GM06990 (cell line): ENCODE results near the gene MAD1L1.

ENCODE experiments used
- DNase-seq: peaks from one replicate; pipeline ENCODE4 v3.0.0-alpha.2; 2011; ENCODE audit not compliant: insufficient read length; ENCODE audit errors: extremely low read depth
- H3K27me3 ChIP-seq: replicated peaks from 2 replicates; pipeline ENCODE4 v1.6.0; 2011; ENCODE audit warnings: low read length; ENCODE audit not compliant: control insufficient read depth, insufficient read depth
- H3K36me3 ChIP-seq: 2 replicates; pipeline ENCODE4 v1.5.1; 2011; ENCODE audit warnings: low read length; ENCODE audit not compliant: control insufficient read depth, insufficient read depth
- H3K4me3 ChIP-seq: replicated peaks from 2 replicates; pipeline ENCODE4 v1.5.1; 2011; ENCODE audit warnings: low read depth, mild to moderate bottlenecking, control low read depth, low read length
- TF ChIP-seq, protein P1 (sequence below): IDR thresholded peaks from 2 replicates; pipeline ENCODE4 v1.5.1; 2011; ENCODE audit warnings: low read length, control low read depth, mild to moderate bottlenecking, inconsistent platforms; ENCODE audit not compliant: insufficient read depth, poor library complexity, severe bottlenecking

The MAD1L1 gene

DNA sequence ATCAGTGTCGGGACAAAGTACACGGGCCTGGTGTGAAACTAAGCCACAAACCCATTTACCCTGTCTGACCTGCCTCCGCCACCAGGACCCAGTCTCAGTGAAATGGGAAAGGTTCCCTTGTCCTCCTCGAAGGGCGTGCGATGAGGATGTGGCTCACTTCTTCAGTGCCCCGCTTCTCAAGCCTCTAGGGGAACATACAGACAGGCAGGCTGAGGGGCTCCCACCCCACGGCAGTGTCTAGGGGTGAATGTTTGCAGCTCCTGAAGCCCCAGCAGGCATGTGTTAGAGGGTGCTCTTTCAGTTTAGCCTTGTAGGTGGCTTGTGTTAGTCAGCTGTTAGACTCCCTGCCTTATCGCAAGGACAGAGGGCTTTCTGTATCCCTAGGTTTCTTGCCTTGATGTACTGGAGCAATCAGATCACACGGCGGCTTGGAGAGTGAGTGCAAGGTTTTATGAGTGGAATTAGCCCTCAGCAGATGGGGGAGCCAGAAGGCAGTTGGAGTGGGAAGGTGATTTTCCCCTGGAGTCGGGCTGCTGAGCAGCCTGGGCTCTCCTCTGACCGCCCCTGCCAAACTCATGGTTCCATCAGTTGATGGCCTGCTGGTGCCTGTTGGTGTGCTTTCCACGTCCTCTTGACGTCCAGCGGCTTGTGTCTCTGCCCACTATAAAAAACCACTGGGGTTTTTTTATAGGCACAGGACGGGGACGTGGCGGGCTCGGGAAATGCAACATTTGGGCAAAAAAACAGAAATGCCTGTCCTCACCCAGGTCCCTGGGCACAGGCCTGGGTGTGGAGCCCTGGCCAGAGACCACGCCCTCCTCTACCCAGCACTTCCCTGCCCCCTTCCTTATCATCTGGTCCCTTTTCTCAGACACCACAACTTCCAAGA is 10.0 kb upstream of the MAD1L1 start:
- peak overlapping the region; percentile 89 for H3K4me3 ChIP-seq
- peaks cover 7% of the 10 kb centered on the region for H3K36me3 ChIP-seq
- no peaks in the 10 kb centered on the region for H3K27me3 ChIP-seq
- peak; percentile 51 for DNase-seq
- TF ChIP-seq, protein P1, sequence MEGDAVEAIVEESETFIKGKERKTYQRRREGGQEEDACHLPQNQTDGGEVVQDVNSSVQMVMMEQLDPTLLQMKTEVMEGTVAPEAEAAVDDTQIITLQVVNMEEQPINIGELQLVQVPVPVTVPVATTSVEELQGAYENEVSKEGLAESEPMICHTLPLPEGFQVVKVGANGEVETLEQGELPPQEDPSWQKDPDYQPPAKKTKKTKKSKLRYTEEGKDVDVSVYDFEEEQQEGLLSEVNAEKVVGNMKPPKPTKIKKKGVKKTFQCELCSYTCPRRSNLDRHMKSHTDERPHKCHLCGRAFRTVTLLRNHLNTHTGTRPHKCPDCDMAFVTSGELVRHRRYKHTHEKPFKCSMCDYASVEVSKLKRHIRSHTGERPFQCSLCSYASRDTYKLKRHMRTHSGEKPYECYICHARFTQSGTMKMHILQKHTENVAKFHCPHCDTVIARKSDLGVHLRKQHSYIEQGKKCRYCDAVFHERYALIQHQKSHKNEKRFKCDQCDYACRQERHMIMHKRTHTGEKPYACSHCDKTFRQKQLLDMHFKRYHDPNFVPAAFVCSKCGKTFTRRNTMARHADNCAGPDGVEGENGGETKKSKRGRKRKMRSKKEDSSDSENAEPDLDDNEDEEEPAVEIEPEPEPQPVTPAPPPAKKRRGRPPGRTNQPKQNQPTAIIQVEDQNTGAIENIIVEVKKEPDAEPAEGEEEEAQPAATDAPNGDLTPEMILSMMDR: no peak

DNA sequence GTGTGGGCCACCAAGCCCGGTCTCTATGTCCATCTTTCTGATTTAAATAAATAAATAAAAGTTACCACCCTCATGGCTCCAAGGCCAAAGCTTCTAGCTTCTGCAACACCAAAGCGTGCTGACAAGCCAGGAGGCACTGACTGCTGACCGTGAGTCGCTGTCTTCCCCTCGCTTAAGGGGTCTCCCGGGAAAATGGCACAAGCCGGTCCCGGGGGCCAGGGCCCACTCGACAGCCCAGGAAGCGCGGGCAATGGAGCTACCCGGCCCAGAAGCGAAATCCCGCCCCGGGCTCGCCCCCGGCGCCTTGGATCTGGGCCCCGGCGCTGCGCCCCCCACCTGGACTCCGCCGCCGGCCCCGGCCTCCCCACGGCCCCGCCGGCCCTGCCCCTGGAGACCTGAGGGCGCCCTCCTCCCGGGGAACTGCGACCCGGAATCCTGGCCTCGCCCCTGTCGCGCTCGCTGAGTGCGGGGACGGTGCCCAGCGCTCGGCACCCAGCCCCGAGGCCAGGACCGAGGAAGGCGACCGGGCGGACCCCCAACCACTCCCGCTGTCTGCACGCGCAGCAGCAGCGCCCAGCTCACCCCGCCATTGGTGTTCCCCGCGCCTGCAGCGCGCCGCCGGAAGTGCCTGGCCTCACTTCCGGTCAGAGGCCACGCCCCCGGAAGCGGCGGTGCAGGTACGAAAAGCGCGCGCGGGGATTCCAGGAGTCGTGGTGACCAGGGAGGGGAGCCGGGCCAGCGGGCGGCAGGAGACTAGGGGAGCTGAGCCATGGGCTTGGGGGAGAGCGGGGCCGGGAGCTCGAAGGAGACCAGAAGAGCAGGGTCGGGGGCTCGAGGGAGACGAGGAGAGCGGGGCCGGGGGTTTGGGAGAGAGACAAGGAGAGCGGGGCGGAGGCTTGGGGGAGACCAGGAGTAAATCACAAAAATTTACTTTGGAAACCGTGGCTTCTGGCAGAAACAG is 9.1 kb upstream of the MAD1L1 start, which contains the start of the genes MRM2 and NUDT1:
Gene MRM2 (minus strand): TSS at position 626 of the 961 bp plus-strand sequence. CDS start 36 bp downstream, at position 590.
Gene NUDT1 (plus strand): TSS at position 647 of the 961 bp plus-strand sequence. CDS start 2,349 bp downstream, outside the sequence.
- peak; percentile 88 for DNase-seq
- Histone ChIP-seq H3K27me3 (no peaks in the 10 kb centered on the region), H3K4me3 (peak within 1 kb of the TSS; percentile 89), H3K36me3 (peaks cover 8% of the 10 kb centered on the region)
- TF ChIP-seq, protein P1: no peak

GRCh38 chr7:2239242-2239641 is 6.5 kb upstream of the MAD1L1 start:
- TF ChIP-seq, protein P1: no peak
- Histone ChIP-seq H3K4me3 (no peak overlapping the region), H3K36me3 (peaks cover 18% of the 10 kb centered on the region), H3K27me3 (no peaks in the 10 kb centered on the region)
- no peak for DNase-seq

GRCh38 chr7:2237109-2237602 is 4.4 kb upstream of the MAD1L1 start:
- TF ChIP-seq, protein P1: no peak

GRCh38 chr7:2233926-2234325 is 1.2 kb upstream of the MAD1L1 start:
- DNase-seq: no peak
- no peak overlapping the region for H3K4me3 ChIP-seq
- TF ChIP-seq, protein P1: no peak
- H3K36me3 ChIP-seq: peaks cover 21% of the 10 kb centered on the region
- H3K27me3 ChIP-seq: no peaks in the 10 kb centered on the region

More at GRCh38 chr7:2237109-2237602, 4.4 kb upstream of the MAD1L1 start:
- Histone ChIP-seq H3K4me3 (no peak overlapping the region), H3K36me3 (peaks cover 18% of the 10 kb centered on the region), H3K27me3 (no peaks in the 10 kb centered on the region)
- peak; percentile 84 for DNase-seq
